Glutamatergic neuron (in vitro differentiated cells): ENCODE measurements around the gene RALGPS1. TPM values are rescaled to one million over a fixed set of nuclear protein-coding genes. Genes with fewer than 3 reads are reported as not detected.

ENCODE experiments used
- DNase-seq: peaks from one replicate; pipeline ENCODE4 v3.0.0; 2022
- H3K27ac Mint-ChIP-seq: one replicate; pipeline ENCODE4 v1.8.0; 2020; ENCODE audit warnings: mild to moderate bottlenecking, mixed read lengths, inconsistent platforms; ENCODE audit not compliant: unreplicated experiment
- H3K27me3 Mint-ChIP-seq: one replicate; pipeline ENCODE4 v1.8.0; 2020; ENCODE audit warnings: mild to moderate bottlenecking, moderate library complexity, mixed read lengths, inconsistent platforms; ENCODE audit not compliant: unreplicated experiment
- H3K36me3 Mint-ChIP-seq: one replicate; pipeline ENCODE4 v1.8.0; 2020; ENCODE audit warnings: mild to moderate bottlenecking, mixed read lengths, inconsistent platforms; ENCODE audit not compliant: unreplicated experiment
- H3K4me1 Mint-ChIP-seq: one replicate; pipeline ENCODE4 v1.8.0; 2020; ENCODE audit warnings: mild to moderate bottlenecking, low read depth, mixed read lengths, inconsistent platforms; ENCODE audit not compliant: unreplicated experiment
- H3K4me3 Mint-ChIP-seq: one replicate; pipeline ENCODE4 v1.8.0; 2020; ENCODE audit warnings: mild to moderate bottlenecking, mixed read lengths, inconsistent platforms; ENCODE audit not compliant: unreplicated experiment
- H3K9me3 Mint-ChIP-seq: one replicate; pipeline ENCODE4 v1.8.0; 2020; ENCODE audit warnings: mild to moderate bottlenecking, moderate library complexity, mixed read lengths, inconsistent platforms; ENCODE audit not compliant: unreplicated experiment
- CTCF ChIP-seq: fragments of 200-600 bp; sonication (generic); IDR thresholded peaks from one replicate; pipeline ENCODE4 v1.5.0; 2021; ENCODE audit not compliant: partially characterized antibody, unreplicated experiment
- total RNA-seq: library from RNA; stranded (reverse); fragmentation: NEBNext Ultra II Directional; extraction: Animal tissue kit (Norgen Biotek cat#: 25700); gene quantifications from one replicate; pipeline ENCODE4 v1.2.1, GENCODE V29; 2021; ENCODE audit not compliant: unreplicated experiment

Gene RALGPS1
- total RNA-seq, 1 donor from 2014 or later, result 23.8 TPM

GRCh38 chr9:127223810-127224177 lies 309.2 kb downstream of the RALGPS1 start:
- no peak overlapping the region for H3K27ac Mint-ChIP-seq
- H3K9me3 Mint-ChIP-seq, result peaks cover 9% of the 10 kb centered on the region
- no peak for TF ChIP-seq CTCF
- H3K36me3 Mint-ChIP-seq, result no peaks in the 10 kb centered on the region
- no peak for DNase-seq
- peak overlapping the region; percentile 42 for H3K4me3 Mint-ChIP-seq
- H3K27me3 Mint-ChIP-seq, result peaks cover 20% of the 10 kb centered on the region
- H3K4me1 Mint-ChIP-seq, result no peaks in the 10 kb centered on the region

GRCh38 chr9:127224178-127224882 lies 309.7 kb downstream of the RALGPS1 start:
- Mint-ChIP-seq H3K9me3 (peaks cover 9% of the 10 kb centered on the region), H3K36me3 (no peaks in the 10 kb centered on the region), H3K27me3 (peaks cover 20% of the 10 kb centered on the region), H3K4me3 (peak overlapping the region; percentile 90), H3K4me1 (no peaks in the 10 kb centered on the region), H3K27ac (peak overlapping the region; percentile 90)
- DNase-seq, result peak; percentile 95
- TF ChIP-seq CTCF, result peak; percentile 43

GRCh38 chr9:127224883-127225739 lies 310.5 kb downstream of the RALGPS1 start:
- Mint-ChIP-seq H3K27ac (peak overlapping the region; percentile 90), H3K4me1 (no peaks in the 10 kb centered on the region), H3K27me3 (peaks cover 20% of the 10 kb centered on the region), H3K36me3 (no peaks in the 10 kb centered on the region), H3K4me3 (peak overlapping the region; percentile 90), H3K9me3 (peaks cover 9% of the 10 kb centered on the region)
- no peak for TF ChIP-seq CTCF
- peak; percentile 99 for DNase-seq

GRCh38 chr9:127225801-127226625 lies 311.4 kb downstream of the RALGPS1 start:
- no peaks in the 10 kb centered on the region for H3K4me1 Mint-ChIP-seq
- no peak overlapping the region for H3K27ac Mint-ChIP-seq
- no peak for TF ChIP-seq CTCF
- peak overlapping the region; percentile 89 for H3K4me3 Mint-ChIP-seq
- peaks cover 9% of the 10 kb centered on the region for H3K9me3 Mint-ChIP-seq
- no peaks in the 10 kb centered on the region for H3K36me3 Mint-ChIP-seq
- peaks cover 20% of the 10 kb centered on the region for H3K27me3 Mint-ChIP-seq
- DNase-seq, result no peak
